HG03196 (cell line): ENCODE data around the gene LDB3.
A peak's percentile ranks its signal among the peaks of the same experiment; 100 is the strongest.

ENCODE experiments used
- ATAC-seq: cut with Tn5 transposase; IDR thresholded peaks from one replicate; pipeline ENCODE4 v1.9.1; 2021; ENCODE audit not compliant: unreplicated experiment

Gene LDB3

DNA sequence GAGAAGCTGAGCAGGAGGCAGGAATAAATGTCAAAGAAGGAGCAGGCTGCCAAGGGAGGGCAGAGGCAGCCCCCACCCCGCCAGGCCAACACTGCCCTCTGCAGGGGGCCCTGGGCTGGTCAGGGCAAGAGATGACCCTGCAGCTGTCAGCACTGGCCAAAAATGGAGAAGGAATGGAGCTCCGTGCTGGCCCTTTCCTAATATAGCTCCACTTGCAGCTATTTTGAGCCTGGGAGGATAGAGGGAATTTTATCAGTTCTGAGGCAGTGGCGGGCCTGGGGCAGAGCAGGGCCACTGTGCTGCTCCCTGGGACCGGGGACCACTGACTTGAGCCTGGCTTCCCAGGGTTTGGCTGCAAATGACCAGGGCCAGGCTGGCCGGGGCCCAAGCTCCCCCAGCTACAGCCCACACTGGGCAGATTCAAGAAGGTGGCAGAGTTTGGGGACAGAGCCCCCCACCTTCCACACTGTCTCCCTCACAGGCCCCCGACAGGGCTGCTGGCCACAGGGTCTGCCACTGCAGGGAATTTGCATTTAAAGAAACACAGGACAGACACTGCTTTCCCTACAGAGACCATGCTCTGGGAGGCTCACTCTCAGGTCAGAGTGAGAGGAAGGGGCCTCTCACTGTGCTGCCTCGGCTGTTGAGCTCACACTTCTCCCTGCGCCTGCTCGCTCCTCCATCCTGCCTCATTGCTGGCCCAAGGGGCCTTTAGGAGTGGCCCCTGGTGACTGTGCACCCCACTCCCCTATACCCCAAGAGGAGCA lies 16.2 kb downstream of the LDB3 start:
- ATAC-seq, result no peak

DNA sequence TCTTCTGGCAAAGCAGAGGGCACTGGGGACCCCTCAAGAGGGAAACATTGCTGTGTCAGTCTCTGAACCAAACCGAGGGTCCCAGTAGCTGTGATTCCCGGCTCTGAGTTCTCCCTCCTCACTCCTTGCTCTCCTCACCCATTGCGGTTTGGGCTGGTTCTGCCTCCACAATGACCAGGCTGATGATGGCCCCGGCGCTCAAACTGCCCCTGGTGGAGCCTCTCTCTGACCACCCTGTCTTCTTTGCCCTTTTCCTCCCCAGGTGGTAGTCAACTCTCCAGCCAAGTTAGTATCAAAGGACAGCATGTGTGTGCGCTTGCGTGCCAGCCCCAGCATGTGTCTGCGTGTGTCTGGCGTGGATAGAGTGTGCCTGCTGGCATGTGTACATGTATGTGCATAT lies 17.1 kb downstream of the LDB3 start:
- ATAC-seq, result no peak

DNA sequence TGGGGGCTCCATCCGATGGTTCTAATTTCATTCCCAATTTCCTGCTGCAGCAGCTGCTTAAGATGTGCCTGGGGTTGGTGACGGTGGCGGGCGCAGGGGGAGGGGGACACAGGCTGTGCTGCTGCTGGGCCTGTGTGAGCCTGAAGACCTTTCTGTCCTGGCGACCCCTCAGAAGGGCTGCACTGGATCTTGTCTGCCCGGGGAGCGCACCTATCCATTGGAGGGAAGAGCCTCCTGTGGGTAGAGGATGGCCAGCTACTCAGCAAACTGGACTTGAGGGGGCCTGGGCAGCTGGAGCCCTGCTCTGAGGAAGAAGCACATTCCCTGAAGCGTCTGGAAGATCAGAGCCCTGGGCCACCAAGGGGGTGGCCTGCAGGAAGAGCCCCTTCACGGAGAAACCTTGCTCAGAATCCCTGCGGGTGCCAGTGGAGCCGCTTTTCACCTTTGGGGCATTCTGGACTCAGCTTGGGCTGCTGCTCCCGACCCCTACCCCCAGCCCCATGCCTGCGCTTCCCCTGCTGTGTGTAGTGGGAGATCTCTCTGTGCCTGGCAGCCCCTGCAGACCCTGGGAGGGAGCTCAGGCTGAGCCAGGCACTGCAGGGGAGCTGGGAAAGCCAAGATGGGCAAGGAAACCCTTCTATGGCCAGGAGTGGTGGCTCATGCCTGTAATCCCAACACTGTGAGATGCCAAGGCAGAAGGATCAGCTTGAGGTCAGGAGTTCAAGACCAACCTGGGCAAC lies 17.8 kb downstream of the LDB3 start:
- no peak for ATAC-seq

DNA sequence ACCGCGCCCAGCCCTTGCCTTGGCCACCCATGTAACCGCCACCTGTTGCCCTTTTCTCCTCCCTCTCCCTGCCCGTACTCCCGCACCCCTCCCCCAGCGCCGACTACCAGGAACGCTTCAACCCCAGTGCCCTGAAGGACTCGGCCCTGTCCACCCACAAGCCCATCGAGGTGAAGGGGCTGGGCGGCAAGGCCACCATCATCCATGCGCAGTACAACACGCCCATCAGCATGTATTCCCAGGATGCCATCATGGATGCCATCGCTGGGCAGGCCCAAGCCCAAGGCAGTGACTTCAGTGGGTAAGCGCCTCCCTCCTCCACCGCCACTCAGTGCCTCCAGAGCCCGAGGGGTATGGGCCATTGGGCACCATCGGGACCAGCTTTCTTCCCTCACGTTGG lies 18.7 kb downstream of the LDB3 start:
- ATAC-seq, result no peak

DNA sequence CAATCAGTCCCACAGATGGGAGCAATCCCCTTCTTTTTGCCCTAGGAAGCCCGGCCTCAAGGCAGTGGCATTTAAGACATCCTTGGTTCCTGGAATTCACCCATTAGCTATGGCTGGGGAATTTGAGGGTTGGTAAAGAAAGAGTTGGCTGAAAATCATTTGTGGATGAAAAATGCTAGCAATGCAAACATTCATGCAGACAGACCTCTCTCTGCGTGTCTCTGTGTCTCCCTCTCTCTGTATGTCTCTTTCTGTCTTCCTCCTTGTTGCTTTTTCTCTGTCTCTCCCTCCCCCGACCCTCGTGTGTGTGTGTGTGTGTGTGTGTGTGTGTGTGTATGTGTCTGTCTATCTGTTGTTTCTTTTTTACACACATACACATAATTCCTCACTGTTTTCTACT lies 19.4 kb downstream of the LDB3 start:
- ATAC-seq, result no peak

DNA sequence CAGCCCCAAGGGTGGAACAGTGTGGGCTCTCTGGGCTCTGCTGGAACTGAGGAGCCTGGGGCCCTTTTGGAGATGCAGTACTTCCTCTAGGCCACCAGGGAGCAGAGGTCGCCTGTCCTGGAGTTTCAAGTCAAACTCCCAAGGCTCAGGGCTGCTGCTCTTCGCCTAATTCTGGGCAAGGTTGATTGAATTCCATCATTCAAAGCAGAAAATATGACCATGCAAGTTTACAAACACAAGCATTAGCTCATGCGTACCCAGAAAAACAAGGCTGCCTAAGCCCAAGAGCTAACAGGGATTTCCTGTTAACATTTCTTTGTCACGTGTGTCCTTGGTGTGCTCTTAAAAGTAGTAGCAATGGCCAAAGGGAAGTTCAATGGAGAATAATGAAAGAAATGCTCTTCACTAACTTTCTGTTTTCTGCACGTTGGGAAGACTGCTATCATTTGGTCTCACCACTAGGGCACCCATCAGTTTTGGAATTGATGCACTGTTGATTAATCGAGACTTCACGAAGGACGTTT lies 20.1 kb downstream of the LDB3 start:
- peak; percentile 79 for ATAC-seq

DNA sequence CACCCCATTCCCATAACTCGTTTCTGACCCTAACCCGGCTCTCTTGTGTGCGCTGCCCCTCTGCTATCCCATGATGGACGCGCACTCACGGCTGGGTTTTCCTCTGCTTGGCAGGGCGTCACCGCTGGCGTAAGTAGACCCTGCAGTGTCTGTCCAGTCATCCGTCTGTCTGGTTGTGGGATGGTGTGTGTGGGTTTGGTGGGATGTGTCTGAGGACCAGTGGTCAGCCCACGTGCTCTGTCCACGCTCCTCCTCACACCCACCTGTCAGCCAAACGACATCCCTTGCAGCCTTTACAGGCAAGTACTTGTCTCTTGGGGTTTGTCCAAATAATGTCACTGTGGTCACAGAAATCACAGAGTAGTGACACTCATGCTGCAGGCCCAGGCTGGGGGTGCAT lies 20.8 kb downstream of the LDB3 start:
- no peak for ATAC-seq

DNA sequence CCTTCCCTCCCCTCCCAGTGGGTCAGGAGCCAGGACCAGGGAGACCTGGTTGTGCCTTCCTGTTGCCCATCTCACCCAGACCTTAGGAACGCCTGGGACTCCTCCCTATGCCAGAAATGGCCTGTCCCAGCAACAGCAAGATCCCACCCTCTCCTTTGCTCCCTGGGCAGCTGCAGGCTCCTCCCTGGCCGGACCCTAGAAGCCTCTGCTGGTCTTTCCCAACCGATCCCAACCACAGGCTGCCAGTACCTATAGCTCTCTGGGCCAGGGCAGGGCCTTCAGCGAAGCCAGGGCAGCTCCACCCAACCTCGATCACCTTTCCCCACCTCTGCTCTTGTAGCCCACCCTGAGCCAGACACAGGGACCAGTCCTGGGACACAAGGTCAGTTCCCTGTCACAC lies 21.9 kb downstream of the LDB3 start:
- no peak for ATAC-seq

DNA sequence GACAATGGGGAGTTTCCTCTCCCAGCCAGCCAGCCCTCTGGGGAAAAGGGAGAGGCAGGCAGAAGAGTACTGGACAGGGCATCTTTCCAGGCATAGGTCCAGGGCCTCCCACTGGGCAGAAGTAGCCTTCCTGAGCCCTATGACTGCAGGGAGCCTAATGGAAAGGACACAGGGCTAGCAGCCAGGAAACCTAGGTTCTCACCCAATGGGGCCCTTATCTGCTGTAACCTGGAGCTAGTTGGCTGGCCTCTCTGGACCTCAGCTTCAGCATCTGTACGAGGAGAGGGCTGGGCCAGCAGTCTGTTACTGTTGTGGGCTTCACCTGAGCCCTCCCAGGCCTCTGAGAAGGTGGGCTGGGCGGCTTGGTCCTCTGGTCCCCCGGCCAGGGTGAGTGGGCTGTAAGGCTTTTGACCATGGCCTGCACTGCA lies 22.4 kb downstream of the LDB3 start:
- no peak for ATAC-seq

DNA sequence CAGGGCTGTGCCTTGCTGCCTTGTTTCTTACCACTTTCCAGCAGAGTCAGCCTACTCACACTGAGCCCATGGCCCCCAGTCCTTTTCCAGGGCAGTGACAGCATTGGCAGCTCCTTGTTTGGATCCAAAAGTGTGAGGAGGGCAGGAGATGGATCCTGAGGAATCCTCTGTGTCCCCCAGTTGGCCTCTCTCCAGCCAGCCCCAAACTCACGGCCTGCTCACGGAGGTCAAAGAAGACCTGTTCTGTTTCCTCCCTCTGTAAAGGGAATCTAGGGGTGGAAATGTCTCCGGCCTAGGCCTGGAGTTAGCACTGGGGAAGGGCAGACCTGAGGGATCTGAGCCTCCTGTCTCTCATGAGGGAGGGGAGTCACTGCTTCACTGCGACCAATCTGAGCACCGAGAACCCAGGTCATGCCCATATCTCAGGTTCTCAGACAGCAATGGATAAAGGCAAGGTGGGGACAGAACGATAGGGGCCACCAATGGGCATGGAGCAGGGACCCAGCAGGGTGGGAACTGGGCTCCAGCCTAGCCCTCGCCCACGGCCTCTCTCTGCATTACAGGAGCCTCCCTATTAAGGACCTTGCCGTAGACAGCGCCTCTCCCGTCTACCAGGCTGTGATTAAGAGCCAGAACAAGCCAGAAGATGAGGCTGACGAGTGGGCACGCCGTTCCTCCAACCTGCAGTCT lies 23.2 kb downstream of the LDB3 start:
- ATAC-seq, result no peak

DNA sequence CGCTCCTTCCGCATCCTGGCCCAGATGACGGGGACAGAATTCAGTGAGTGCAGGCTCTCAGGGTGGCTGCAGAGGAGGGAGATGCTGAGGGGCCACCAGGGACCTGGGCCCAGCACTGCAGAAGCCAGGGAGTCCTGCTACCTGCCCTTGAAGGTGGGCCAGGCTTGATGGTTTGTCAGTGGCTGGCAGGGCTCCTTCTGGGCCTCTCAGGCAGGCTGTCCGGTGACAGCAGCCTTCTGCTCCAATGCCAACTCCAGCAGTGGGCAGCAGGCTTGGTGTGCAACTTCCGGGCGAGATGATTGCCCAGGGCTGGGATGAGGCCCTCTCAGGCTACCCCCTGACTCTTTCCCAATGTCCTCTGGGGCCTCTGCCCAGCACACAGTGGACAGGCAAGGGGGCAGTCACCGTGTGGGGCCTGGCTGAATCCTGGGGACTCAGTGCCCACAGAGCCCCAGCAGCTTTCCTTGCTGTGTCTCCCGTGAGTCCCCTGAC lies 23.8 kb downstream of the LDB3 start:
- ATAC-seq, result no peak

DNA sequence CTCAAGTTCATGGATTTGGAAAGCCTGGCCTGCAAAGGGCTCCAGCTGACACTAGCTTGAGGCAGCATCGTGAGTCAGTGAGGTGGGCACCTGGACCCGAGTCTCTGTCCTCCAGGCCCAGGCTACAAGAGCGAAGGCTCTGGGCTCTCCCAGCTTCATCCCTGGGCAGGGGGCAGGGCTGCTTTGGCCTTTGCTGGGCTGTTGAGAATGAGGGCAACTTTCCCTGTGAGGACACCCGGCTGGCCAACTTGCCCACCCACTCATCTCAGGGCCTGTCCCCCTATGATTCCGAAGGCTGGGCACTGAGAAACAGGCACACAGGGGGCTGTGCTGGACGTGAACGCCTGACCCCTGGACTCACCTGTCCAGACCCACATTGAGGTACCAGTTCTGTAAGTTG lies 24.4 kb downstream of the LDB3 start:
- ATAC-seq, result no peak

DNA sequence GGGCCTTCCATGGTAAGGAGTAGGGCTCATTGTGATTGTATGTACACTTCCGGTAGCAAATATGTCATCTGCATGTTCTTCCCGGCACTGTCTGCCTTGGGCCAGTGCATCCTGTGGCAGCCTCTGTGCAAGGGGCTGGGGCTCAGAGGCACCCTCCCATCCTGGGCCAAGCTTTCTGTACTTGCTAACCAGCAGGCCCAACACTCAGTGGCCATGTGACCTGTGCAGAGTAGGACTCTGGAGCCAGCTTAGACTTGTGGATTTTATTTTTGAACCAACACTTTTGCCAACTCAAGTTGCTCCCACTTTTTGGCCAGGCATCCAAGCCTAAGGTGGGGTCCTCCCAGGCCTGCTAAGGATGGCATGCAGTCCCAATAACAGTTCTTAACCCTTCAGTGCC lies 25.0 kb downstream of the LDB3 start:
- ATAC-seq, result no peak

DNA sequence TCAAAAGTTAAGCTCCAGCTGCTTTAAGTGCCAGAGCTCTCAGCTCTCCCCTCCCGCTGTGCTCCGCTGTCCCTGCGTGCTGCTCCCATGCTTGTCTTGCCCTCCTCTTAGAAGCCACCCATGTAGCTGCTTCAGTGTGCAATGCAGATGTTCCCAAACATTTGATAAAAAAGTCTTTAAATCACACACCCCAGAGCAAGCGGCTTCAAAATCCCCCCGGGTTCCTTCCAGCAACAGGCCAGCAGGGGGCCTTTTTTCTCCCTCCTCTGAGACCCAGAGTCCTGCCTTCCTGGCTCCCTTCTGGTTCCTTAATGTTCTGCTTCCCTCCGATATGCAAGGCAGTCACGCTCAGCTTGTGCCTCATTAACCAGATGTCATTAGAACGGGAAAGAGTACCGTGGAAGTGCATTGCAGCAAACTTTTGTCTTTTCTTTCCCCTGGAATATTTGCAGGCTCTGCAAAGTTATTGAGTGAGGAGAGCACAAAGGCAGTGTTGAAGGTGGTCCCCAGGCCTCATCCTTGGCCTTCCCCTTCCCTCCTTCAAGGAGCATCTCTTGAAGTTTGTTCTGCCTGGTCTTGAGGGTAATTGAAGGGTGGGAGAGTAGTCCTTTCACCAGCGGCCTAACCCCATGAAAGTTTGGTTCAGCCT lies 25.5 kb downstream of the LDB3 start:
- no peak for ATAC-seq

DNA sequence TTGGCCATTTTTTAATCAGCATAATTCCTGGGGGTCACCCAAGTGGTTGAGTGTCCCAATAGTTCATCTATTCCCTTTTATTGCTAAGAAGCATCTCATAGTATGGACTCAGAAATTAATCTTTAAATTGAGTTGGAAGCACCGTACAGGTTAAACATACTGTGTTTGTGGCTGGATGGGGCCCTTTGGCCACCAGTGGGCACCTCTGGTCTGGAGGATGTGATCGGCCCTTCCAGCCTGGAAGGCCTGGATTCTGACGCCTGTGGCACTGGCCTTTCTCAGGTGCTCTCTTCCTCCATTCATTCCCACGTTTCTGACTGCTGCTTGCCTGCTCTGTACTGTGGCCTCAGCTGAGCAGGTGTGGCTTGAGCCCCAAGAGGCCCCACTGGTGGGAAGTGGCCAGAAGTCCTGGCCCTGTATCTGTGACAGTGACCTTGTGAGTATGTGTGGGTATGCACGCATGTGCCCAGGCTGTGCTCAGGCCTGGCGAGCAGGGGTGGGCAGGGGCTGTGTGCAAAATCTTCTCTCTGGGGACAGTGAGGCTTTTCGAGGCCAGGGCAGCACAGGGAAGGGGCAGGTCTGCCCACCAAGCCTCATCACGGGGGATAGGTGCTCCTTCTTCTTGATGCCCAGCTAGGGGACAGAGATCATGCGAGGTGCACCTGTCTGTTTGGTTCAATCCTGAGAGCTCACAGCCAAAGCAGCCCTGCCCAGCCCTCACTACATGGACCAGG lies 30.1 kb downstream of the LDB3 start:
- no peak for ATAC-seq

DNA sequence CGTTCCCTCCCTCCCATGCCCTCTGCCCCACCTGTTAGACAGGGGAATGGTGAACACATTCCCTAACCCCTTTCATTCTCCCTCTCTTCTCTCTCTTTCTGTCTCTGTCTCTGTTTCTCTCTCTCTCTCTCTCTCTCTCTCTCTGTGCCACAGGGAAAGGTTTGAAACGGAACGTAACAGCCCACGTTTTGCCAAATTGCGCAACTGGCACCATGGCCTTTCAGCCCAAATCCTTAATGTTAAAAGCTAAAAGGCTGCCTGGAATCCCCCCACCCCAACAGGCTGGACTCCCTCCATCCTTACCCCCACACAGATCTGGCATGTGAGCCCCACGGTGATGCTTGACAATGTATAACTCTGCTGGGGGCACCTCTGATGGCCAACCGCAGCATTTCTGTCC lies 30.8 kb downstream of the LDB3 start:
- ATAC-seq, result no peak

DNA sequence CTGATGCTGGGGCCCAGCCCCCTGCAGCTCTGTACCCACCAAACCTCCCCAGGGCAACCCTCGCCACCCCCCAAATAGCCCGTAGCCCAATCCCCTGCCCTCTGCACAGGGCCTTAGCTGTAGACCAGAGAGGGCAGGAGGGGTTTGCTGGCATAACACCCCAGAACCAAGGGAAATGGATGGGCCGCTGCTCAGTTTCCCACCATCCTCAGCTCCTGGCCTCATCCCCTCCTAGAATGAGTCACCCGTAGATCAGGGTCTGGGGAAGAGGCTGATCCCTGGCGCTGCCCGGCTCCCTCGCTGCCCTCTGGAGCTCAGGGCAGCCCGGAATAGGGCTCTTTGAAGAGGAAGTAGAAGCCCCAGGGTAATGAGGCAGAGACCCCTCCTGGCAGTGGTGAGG lies 31.2 kb downstream of the LDB3 start:
- no peak for ATAC-seq

DNA sequence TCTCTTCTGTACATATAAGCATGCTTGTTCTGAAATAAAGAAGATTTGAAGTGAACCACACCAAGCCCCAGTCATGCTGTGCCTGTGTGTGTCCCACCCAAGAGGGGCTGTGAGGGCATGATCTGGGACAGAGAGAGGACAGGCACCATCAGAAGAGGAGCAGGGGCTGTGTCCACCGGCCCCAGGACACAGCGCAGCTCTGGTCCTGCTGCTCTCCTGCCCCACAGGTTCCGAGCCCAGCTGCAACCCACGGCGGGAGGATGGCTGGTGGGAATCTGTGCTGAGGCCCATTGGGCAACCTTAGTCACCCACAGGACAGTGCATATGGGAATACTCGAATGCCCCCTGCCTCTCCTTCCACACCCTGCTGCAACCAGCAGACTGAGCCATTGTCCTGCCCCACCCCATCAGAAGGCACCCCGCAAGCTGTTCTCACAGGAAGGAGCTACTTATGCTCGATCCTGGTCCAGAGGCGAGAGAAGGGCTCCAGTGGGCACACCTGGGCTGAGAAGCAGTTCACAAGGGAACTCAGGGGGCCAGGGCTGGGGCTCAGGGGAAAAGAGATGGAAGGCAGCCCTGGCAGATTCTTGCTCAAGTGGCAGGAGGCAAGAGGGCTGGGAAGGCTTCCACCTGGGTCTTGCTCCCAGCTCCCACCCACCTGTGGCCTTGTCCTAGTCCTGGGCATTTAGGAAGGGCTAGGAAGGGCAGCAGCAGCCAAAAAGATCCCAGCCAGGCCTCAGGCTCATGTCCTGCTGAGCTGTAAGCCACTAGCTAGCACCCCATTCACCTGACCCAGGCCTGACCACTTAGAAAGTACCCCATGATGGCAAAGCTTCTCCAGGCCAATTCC lies 31.9 kb downstream of the LDB3 start:
- no peak for ATAC-seq

DNA sequence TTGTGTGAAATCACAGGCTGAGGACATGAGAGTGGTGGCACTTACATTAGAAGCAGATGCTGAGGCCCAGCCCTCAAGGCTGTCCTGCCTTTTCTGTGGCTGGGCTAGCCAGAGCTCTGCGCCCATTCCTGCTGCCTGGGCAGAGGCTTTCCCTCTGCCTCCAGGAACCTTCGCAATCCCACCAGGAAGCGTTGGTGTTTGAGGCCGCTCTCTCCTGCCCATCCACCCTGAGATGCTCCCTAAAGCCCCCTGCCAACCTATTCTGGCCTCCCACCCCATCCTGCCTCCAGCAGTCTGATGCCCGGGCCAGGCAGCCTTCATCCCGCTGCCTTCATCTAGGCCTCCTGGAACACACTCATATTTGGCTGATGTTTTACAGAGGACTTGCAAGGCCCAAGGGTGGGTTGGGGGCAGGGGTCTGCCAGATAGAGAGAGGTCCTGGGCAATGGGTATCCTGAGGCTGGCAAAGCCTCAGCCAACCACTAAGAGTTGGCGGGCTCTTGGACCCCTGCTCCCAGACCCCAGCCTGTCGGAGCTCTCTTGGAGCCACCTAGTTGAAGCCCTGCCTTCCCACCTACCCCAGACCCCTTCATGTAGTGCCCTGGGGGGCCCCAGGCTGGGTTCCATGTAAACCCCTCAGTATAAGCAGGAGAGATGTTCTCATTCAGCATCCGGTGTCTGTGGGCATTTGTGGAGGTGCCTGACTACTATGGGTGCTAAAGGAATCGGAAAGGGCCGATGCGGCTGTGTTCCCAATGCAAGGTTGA lies 32.7 kb downstream of the LDB3 start:
- ATAC-seq, result no peak
